Upper lobe of right lung (tissue), 1 donor: ENCODE results near the gene UST. TPM values are rescaled to one million over a fixed set of nuclear protein-coding genes. Genes with fewer than 3 reads are reported as not detected.

Experiments used
- ATAC-seq: fragments of 200-7000 bp; cut with Tn5 transposase; one replicate; pipeline ENCODE4 v1.9.1; 2020; ENCODE audit warnings: mild to moderate bottlenecking, moderate library complexity
- DNase-seq: peaks from one replicate; pipeline ENCODE4 v3.0.0-alpha.2; 2020
- H3K27ac ChIP-seq: fragments of 200-600 bp; one replicate; pipeline ENCODE4 v1.8.0; 2022
- H3K27me3 ChIP-seq: fragments of 200-600 bp; one replicate; pipeline ENCODE4 v1.8.0; 2022; ENCODE audit warnings: mild to moderate bottlenecking
- H3K36me3 ChIP-seq: fragments of 200-600 bp; one replicate; pipeline ENCODE4 v1.8.0; 2022
- H3K4me1 ChIP-seq: fragments of 200-600 bp; one replicate; pipeline ENCODE4 v1.8.0; 2022
- H3K4me3 ChIP-seq: fragments of 200-600 bp; one replicate; pipeline ENCODE4 v1.8.0; 2022; ENCODE audit warnings: mild to moderate bottlenecking
- H3K9me3 ChIP-seq: fragments of 200-600 bp; one replicate; pipeline ENCODE4 v1.8.0; 2022
- CTCF ChIP-seq: fragments of 200-600 bp; IDR thresholded peaks from one replicate; pipeline ENCODE4 v1.8.0; 2022; ENCODE audit warnings: antibody characterized with exemption
- intact Hi-C: fragments of 100-400 bp; cut with DNase I; formaldehyde crosslinking; loops from one replicate; pipeline ENCODE4 v1.11.0; 2022
- total RNA-seq: library from RNA; stranded (reverse); fragmentation: NEBNext Ultra II Directional; extraction: Animal tissue kit (Norgen Biotek cat#: 25700); gene quantifications from one replicate; pipeline ENCODE4 v1.2.1, GENCODE V29; 2021
- donor health status: DM: no; HTN: yes; CAD: no; lungs with severe emphysema.

UST gene
- total RNA-seq, 1 donor from 2014 or later, result 11.8 TPM

- Histone ChIP-seq H3K4me3 (no peak overlapping the region), H3K9me3 (no peaks in the 10 kb centered on the region), H3K27me3 (no peaks in the 10 kb centered on the region), H3K36me3 (no peaks in the 10 kb centered on the region), H3K4me1 (no peaks in the 10 kb centered on the region), H3K27ac (no peak overlapping the region)
- TF ChIP-seq CTCF, result no peak
- intact Hi-C loops, result no loop called here
- ATAC-seq (no peak), DNase-seq (no peak)
Measured at GRCh38 chr6:149090937-149091336, 344.1 kb downstream of the UST start.

DNA sequence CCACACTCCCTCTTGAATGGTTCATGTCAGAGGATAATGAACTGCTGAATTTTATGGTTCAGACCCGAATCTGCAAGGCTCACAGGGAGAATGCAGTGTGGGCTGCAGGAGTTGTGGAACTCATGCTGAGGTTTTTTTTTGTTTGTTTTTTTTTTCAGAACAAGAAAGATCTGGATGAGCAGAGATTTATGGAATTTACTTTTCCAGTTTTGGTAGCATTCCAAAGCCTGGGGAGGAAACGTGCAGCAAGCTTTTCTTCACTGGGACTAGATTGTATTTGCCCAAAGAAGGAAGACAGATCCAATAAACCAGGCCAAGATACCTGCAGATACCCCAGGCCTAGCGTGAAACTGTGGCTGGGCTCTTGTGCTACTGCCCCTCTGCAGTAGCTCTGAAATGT, 346.8 kb downstream of the UST start:
- Histone ChIP-seq H3K4me1 (no peaks in the 10 kb centered on the region), H3K36me3 (no peaks in the 10 kb centered on the region), H3K4me3 (no peak overlapping the region), H3K9me3 (peaks cover 4% of the 10 kb centered on the region), H3K27ac (no peak overlapping the region), H3K27me3 (no peaks in the 10 kb centered on the region)
- intact Hi-C loops, result no loop called here
- ATAC-seq (no peak), DNase-seq (no peak)
- no peak for TF ChIP-seq CTCF

DNA sequence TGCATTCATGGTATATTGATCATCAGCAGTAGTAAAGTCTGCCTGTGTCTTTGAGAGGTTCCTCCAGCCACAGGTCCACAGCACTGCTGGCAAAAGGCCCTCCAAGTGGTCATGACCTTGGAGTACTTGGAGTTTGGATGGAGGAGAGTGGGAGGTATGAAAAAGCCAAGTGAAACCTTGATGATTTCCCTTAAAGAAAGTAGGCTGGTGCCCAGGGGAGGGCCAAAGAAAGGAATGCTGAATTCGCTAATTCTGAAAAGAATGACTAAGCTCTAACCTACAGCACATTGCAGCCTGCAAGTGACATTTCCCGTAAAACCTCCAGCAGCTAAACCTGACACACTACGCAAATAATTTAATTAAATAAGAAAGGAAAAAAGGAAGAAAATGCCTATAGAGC, 347.3 kb downstream of the UST start:
- Histone ChIP-seq H3K36me3 (no peaks in the 10 kb centered on the region), H3K4me1 (no peaks in the 10 kb centered on the region), H3K4me3 (no peak overlapping the region), H3K27me3 (no peaks in the 10 kb centered on the region), H3K27ac (no peak overlapping the region), H3K9me3 (peaks cover 4% of the 10 kb centered on the region)
- ATAC-seq (no peak), DNase-seq (no peak)
- no peak for TF ChIP-seq CTCF
- intact Hi-C loops, result no loop called here

GRCh38 chr6:149094934-149095351, 348.1 kb downstream of the UST start:
- intact Hi-C loops, result no loop called here
- no peak for DNase-seq
- Histone ChIP-seq H3K36me3 (no peaks in the 10 kb centered on the region), H3K4me3 (no peak overlapping the region), H3K4me1 (no peaks in the 10 kb centered on the region), H3K27ac (no peak overlapping the region), H3K9me3 (peaks cover 4% of the 10 kb centered on the region), H3K27me3 (no peaks in the 10 kb centered on the region)
- no peak for ATAC-seq
- no peak for TF ChIP-seq CTCF

DNA sequence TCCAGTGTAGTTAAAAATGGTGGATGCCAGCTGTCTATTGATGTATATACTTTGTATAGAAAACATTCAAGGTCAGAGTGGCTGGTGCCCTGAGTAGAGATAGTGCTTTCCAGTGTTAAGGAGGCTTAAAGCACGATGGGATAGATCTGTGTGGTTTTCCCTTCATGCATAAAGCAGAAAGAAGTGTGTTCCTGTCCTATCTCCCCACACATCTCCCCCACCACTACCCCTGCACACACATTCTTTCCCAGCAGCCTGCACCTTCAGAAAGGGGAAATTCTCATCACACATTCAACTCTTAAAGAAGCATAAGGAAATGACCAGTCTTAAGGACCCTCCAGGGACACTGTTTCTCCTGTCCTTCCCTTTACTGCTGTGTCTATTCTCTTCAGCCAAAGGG, 349.0 kb downstream of the UST start:
- no peak for ATAC-seq
- peaks cover 4% of the 10 kb centered on the region for H3K9me3 ChIP-seq
- DNase-seq, result no peak
- no peaks in the 10 kb centered on the region for H3K27me3 ChIP-seq
- H3K27ac ChIP-seq, result no peak overlapping the region
- no peaks in the 10 kb centered on the region for H3K36me3 ChIP-seq
- intact Hi-C loops, result no loop called here
- no peaks in the 10 kb centered on the region for H3K4me1 ChIP-seq
- no peak overlapping the region for H3K4me3 ChIP-seq
- TF ChIP-seq CTCF, result no peak

DNA sequence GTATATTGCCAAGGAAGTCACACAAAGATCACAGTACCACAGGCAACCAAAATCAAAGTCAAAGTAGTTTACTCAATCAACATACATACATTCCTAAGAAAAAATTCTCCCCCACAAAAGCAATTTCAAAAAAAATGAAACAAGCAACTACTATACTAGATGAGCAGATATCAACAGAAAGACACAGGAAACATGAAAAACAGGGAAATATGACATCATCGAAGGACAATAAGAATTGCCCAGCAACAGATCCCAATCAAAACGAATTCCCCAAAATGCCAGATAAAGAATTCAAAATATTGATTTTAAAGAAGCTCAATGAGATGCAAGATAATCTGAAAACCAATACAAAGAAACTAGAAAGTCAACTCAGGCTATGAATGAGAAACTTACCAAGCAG, 351.0 kb downstream of the UST start:
- no peaks in the 10 kb centered on the region for H3K36me3 ChIP-seq
- peaks cover 4% of the 10 kb centered on the region for H3K9me3 ChIP-seq
- H3K27ac ChIP-seq, result no peak overlapping the region
- DNase-seq (no peak), ATAC-seq (no peak)
- H3K4me1 ChIP-seq, result no peaks in the 10 kb centered on the region
- no peaks in the 10 kb centered on the region for H3K27me3 ChIP-seq
- no peak for TF ChIP-seq CTCF
- no peak overlapping the region for H3K4me3 ChIP-seq
- intact Hi-C loops, result no loop called here
